Measurements from ENCODE around the gene FXYD2.
"Not testable (repeated sequence)": the region's sequence is repeated elsewhere in the genome, so short reads cannot be mapped to it uniquely, and the experiment has no call there.

FXYD2 gene

DNA sequence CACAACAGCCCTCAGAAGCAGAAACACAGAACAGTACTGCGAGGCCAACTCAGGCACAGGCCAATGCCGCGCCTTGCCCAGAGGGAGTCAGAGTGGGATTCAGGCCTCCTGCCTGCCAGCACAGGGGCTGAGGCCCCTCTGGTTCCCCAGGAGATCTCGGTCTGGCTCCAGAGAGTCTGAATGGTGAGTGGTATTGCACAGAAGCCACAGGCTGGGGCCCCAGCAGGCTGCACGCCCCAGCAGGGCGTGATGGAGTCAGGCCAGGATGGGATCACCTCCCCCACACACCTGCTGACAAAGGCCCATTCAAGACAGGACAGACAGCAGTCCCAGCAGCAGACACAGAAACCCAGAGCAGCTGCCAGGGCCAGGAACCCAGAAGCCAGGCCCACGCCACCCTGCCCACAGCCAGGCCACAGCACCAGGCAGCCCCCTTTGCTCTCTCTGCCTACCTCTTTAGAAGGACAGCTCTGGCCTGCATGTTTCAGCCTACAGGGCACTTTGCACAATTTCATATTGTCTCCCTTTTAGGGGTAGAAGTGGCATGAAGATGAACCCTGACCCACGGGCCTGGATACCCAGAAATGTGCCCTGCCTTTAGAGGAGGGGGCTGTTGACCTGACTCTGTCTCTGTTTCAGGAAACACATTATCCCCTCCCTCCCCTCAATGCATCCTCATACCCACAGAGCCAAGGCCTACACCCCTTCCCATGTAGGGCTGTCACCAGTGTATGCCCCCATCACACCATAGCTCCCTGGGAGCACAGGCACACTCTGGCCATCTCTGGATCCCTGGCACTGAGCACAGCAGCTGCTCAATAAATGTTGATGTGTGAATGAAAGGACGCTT lies 45.8 kb upstream of the FXYD2 start:
- no peak overlapping the region for H3K4me3 ChIP-seq (ENCODE audit: low read depth, low read length)
- TF ChIP-seq, protein P1, sequence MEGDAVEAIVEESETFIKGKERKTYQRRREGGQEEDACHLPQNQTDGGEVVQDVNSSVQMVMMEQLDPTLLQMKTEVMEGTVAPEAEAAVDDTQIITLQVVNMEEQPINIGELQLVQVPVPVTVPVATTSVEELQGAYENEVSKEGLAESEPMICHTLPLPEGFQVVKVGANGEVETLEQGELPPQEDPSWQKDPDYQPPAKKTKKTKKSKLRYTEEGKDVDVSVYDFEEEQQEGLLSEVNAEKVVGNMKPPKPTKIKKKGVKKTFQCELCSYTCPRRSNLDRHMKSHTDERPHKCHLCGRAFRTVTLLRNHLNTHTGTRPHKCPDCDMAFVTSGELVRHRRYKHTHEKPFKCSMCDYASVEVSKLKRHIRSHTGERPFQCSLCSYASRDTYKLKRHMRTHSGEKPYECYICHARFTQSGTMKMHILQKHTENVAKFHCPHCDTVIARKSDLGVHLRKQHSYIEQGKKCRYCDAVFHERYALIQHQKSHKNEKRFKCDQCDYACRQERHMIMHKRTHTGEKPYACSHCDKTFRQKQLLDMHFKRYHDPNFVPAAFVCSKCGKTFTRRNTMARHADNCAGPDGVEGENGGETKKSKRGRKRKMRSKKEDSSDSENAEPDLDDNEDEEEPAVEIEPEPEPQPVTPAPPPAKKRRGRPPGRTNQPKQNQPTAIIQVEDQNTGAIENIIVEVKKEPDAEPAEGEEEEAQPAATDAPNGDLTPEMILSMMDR (IDR thresholded peaks at IDR 0.05; ENCODE audit: low read depth, low read length): no peak

DNA sequence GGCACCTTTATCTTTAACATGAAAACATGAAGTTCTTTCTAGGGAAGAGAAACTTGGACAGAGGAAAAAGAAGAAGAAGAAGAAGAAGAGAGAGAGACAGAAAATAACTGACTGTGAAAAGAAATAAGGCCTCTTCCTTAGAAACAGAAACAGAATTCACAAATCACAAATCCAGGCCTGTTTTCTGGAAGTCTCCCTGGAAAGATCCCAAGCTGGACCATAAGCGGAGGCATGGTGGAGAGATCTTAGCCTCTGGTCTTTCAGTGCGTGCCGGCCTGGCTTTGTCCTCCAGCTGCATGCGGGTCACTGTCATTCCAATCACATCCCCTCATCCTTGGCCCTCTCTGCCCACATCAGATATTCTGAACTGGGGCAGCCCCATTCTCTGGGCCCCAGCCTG lies 45.1 kb upstream of the FXYD2 start:
- TF ChIP-seq, protein P1 (IDR thresholded peaks at IDR 0.05; ENCODE audit: low read depth, low read length): no peak
- no peak overlapping the region for H3K4me3 ChIP-seq (ENCODE audit: low read depth, low read length)

DNA sequence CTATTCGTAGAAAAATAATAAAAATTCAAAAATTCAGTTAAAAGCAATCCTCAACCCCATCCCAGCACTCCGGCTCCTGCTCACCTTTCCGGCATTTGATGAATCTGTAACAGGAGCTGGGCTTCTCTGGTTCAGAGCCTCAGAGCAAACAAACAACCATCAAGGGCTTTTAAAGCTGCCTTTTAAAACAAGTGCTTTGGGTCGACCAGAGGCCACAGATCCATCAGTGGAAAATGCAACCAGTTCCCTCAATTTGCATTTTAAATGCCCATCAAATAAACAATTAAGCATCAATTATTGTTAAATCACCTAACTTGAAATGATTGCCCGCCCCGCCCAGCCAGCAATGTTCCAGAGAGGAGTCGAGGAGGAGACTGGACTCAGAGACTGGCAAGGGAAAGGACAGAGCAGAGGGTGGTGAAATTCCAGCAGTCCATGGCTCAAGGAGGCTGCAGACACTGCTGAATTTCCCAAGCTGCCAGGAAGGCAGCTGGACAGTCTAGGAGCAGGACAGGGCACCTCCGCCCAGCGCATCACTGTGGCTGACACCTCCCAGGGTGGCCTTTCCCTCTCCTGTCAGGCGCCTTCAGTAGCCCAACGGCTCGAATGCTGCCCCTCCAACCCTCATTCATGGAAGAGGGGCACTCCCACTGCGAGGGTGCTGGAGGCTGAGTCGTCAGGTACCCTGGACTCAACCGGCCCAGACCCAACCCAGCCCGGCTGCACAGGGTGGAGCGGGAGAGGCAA lies 44.4 kb upstream of the FXYD2 start:
- H3K4me3 ChIP-seq (ENCODE audit: low read depth, low read length): no peak overlapping the region
- TF ChIP-seq, protein P1 (IDR thresholded peaks at IDR 0.05; ENCODE audit: low read depth, low read length): no peak

DNA sequence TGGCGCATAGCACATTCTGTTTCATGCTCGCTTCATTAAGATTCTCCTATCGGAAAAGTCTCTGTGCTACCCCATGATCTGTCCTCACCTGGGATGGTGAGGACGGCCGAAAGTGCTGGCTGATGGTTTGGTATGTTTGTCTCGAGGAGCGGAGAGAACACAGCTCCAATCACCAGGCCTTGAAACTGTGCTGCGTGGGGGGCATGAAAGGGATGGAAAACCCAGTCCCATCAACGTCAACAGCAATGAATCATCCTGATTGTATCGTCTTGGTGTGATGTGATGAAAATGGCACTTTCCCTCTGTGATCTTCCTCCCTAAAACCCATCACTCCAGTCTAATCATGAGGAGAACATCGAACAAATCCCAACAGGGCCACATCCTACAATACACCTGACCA lies 43.5 kb upstream of the FXYD2 start:
- H3K4me3 ChIP-seq (ENCODE audit: low read depth, low read length): no peak overlapping the region
- TF ChIP-seq, protein P1 (IDR thresholded peaks at IDR 0.05; ENCODE audit: low read depth, low read length): no peak

DNA sequence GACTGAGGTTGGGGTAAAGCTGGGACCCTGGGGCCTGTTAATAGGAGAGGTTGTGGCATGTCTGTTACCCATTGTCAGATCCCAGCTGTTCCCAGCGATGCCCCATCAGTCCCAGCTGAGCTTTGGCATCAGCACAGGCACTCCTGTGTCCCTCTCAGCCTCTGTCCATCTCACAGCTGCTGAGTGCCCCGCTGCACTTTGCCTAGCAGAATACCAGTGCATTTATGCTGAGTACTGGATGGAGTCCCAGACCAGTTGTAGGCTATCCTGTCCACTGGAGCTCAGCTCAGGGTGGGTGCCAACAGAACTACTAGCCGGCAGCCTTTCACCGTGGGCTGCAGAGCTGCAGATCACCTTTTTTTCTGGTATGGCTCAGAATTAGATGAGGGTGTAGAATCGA lies 42.0 kb upstream of the FXYD2 start:
- no peak overlapping the region for H3K4me3 ChIP-seq (ENCODE audit: low read depth, low read length)
- TF ChIP-seq, protein P1 (IDR thresholded peaks at IDR 0.05; ENCODE audit: low read depth, low read length): no peak

DNA sequence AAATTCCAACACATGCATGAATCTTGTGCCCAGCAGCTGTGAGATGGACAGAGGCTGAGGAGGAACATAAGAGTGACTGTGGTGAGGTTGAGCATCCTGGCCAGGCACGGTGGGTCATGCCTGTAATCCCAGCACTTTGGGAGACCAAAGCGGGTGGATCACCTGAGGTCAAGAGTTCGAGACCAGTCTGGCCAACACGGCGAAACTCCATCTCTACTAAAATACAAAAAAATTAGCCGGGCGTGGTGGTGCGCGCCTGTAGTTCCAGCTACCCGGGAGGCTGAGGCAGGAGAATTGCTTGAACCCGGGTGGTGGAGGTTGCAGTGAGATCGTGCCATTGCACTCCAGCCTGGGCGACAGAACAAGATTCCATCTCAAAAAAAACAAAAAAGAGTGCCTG lies 41.0 kb upstream of the FXYD2 start:
- H3K4me3 ChIP-seq (ENCODE audit: low read depth, low read length): not testable (repeated sequence)

DNA sequence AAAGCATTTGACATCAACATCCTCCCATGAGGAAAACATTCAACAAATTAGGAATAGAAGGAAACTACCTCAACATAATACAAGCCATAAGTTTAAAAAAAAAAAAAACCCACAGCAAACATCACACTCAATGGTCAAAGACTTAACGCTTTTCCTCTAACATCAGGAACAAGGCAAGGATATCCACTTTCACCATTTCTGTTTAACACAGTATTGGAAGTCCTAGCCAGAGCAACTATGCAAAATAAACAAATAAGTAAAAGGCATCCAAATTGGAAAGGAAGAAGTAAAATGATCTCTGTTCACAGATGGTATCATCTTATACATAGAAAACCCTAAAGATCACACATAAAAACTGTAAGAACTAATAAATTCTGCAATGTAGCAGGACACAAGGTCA lies 38.8 kb upstream of the FXYD2 start:
- TF ChIP-seq, protein P1 (IDR thresholded peaks at IDR 0.05; ENCODE audit: low read depth, low read length): no peak
- H3K4me3 ChIP-seq (ENCODE audit: low read depth, low read length): no peak overlapping the region
